ENCODE results near the gene TTC28. TPM values are rescaled to one million over a fixed set of nuclear protein-coding genes. Genes with fewer than 3 reads are reported as not detected.

TTC28 gene
- total and polyA plus RNA-seq, 2 donors (not counting 3 experiments of a cell fraction or from before 2014, with no cell fraction given): 16.5 to 51.1 TPM

DNA sequence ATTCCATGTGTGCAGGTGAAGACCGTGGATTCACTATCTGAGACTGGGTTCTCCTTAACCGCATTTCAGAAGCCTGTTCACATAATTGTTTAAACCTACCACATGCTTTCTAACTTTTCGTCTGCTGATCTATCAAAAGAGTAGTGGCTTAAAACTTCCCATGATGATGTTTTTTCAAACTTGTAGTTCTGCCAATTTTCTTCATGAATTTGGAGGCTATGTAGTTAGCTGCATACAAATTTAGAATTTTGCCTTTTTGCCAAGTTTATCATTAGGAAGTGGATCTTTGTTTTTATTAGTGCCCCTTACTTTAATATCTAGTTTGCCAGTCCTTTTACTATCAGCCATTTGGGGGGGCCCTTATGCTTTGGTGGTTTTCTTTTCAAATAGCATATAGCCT, 703.1 kb downstream of the TTC28 start:
- no TSS peak for BruUV-seq (replicated peaks)
- Histone ChIP-seq H3K36me3 (ENCODE audit: control insufficient read depth in 2 of 2, extremely low read depth in 1 of 2, insufficient read depth in 2 of 2, low read length in 2 of 2) (no peaks in the 10 kb centered on the region), H3K79me2 (ENCODE audit: control insufficient read depth, insufficient read depth, low read length) (no peaks in the 10 kb centered on the region), H3K9ac (replicated peaks; ENCODE audit: extremely low read depth, insufficient read depth, low read length) (no peak overlapping the region), H3K9me3 (replicated peaks; ENCODE audit: control insufficient read depth, insufficient read depth, low read length) (no peaks in the 10 kb centered on the region), H3K4me2 (ENCODE audit: insufficient read depth, low read length) (no peak overlapping the region), H3K27ac (ENCODE audit: insufficient read depth, low read depth, low read length) (no peak overlapping the region), H4K20me1 (replicated peaks; ENCODE audit: control insufficient read depth, extremely low read depth, insufficient read depth, low read length) (no peaks in the 10 kb centered on the region), H3K4me1 (ENCODE audit: control insufficient read depth, extremely low read depth, insufficient read depth, low read length) (peaks cover 12% of the 10 kb centered on the region), H3K4me3 (replicated peaks in 1 of 3; ENCODE audit: insufficient read depth in 1 of 3, low read depth in 1 of 3, low read length in 3 of 3) (no peak overlapping the region), H3K27me3 (ENCODE audit: control insufficient read depth in 2 of 2, insufficient read depth in 2 of 2, low read length in 2 of 2) (no peaks in the 10 kb centered on the region), H2AFZ (ENCODE audit: low read depth, low read length) (no peak overlapping the region), H3K9me1 (replicated peaks; ENCODE audit: control insufficient read depth, extremely low read depth, insufficient read depth, low read length) (no peaks in the 10 kb centered on the region)
- DNase-seq (ENCODE audit: low read depth, low spot score) (no peak), FAIRE-seq (no peak)
- ChIA-PET POLR2A (no interaction called here), CTCF (no interaction called here)
- intact Hi-C loops (cut with micrococcal nuclease): no loop called here
- dilution Hi-C loops (cut with MboI; ENCODE audit: extremely low pct_ligation_motif_present, low sequenced_read_pairs): no loop called here
- TF ChIP-seq GATA2 (IDR thresholded peaks at IDR 0.05; ENCODE audit: insufficient read depth, insufficient read length, low read depth, low read length) (no peak), POLR2A (IDR thresholded peaks at IDR 0.05; ENCODE audit: low read depth, low read length) (no peak), FOS (IDR thresholded peaks at IDR 0.05; ENCODE audit: borderline replicate concordance, insufficient read depth, low read length) (no peak), POLR2AphosphoS5 (IDR thresholded peaks at IDR 0.05; ENCODE audit: insufficient read depth, low read depth, low read length) (no peak), JUN (IDR thresholded peaks at IDR 0.05; ENCODE audit: borderline replicate concordance, insufficient read depth, insufficient read length, low read depth) (no peak), MYC (IDR thresholded peaks at IDR 0.05; ENCODE audit: low read depth, low read length) (no peak)
- TF ChIP-seq, protein P1, sequence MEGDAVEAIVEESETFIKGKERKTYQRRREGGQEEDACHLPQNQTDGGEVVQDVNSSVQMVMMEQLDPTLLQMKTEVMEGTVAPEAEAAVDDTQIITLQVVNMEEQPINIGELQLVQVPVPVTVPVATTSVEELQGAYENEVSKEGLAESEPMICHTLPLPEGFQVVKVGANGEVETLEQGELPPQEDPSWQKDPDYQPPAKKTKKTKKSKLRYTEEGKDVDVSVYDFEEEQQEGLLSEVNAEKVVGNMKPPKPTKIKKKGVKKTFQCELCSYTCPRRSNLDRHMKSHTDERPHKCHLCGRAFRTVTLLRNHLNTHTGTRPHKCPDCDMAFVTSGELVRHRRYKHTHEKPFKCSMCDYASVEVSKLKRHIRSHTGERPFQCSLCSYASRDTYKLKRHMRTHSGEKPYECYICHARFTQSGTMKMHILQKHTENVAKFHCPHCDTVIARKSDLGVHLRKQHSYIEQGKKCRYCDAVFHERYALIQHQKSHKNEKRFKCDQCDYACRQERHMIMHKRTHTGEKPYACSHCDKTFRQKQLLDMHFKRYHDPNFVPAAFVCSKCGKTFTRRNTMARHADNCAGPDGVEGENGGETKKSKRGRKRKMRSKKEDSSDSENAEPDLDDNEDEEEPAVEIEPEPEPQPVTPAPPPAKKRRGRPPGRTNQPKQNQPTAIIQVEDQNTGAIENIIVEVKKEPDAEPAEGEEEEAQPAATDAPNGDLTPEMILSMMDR (IDR thresholded peaks at IDR 0.05; ENCODE audit: extremely low read depth in 1 of 2, insufficient read depth in 1 of 2, low read depth in 1 of 2, low read length in 2 of 2): no peak

All from endothelial cell of umbilical vein (primary cell).